ENCODE data around the gene FSD2.
A peak's percentile ranks its signal among the peaks of the same experiment; 100 is the strongest.
"Not testable (repeated sequence)": the region's sequence is repeated elsewhere in the genome, so short reads cannot be mapped to it uniquely, and the experiment has no call there.

FSD2 gene

GRCh38 chr15:82709421-82710207 is 96.3 kb downstream of the FSD2 start, which contains the start of gene AP3B2:
TSS of gene AP3B2 (minus strand) at chr15:82709875. CDS start at chr15:82709706, 169 bp downstream.
- Histone ChIP-seq H3K36me3 (ENCODE audit: insufficient read depth, low read length) (no peaks in the 10 kb centered on the region), H3K4me3 (ENCODE audit: low read depth, low read length, poor library complexity, severe bottlenecking) (peak within 1 kb of the TSS; percentile 69), H3K79me2 (ENCODE audit: insufficient read depth, low read length) (no peaks in the 10 kb centered on the region), H3K27me3 (ENCODE audit: insufficient read depth, low read length) (no peaks in the 10 kb centered on the region), H3K4me1 (ENCODE audit: insufficient read depth, low read length, severe bottlenecking) (peaks cover 4% of the 10 kb centered on the region), H3K9me3 (ENCODE audit: low read length) (no peaks in the 10 kb centered on the region), H3K27ac (ENCODE audit: low read depth, low read length, poor library complexity, severe bottlenecking) (no peak within 1 kb of the TSS), H3K9ac (ENCODE audit: low read length) (peak within 1 kb of the TSS; percentile 37; the same call in 1 of the 2 replicates), H2AFZ (ENCODE audit: low read length) (no peak within 1 kb of the TSS), H3F3A (ENCODE audit: insufficient read depth, low read length) (no peaks in the 10 kb centered on the region), H4K20me1 (ENCODE audit: insufficient read depth, low read length) (no peaks in the 10 kb centered on the region), H3K9me2 (ENCODE audit: low read depth, low read length) (no peaks in the 10 kb centered on the region), H3K4me2 (ENCODE audit: low read length) (peak within 1 kb of the TSS; percentile 86)
- TF ChIP-seq CTCF (IDR thresholded peaks at IDR 0.05; ENCODE audit: low read length) (no peak), EZH2 (IDR thresholded peaks at IDR 0.05; ENCODE audit: borderline replicate concordance, low read length) (no peak)

- H3K27me3 ChIP-seq (ENCODE audit: insufficient read depth, low read length): no peaks in the 10 kb centered on the region
- peak overlapping the region; percentile 69 for H3K4me3 ChIP-seq (ENCODE audit: low read depth, low read length, poor library complexity, severe bottlenecking)
- no peak for TF ChIP-seq EZH2 (IDR thresholded peaks at IDR 0.05; ENCODE audit: borderline replicate concordance, low read length)
- no peak for TF ChIP-seq CTCF (IDR thresholded peaks at IDR 0.05; ENCODE audit: low read length)
- no peaks in the 10 kb centered on the region for H3K9me3 ChIP-seq (ENCODE audit: low read length)
- H3K4me2 ChIP-seq (ENCODE audit: low read length): peak overlapping the region; percentile 86; the same call in 1 of the 2 replicates
- H3K36me3 ChIP-seq (ENCODE audit: insufficient read depth, low read length): no peaks in the 10 kb centered on the region
- H3K4me1 ChIP-seq (ENCODE audit: insufficient read depth, low read length, severe bottlenecking): peaks cover 4% of the 10 kb centered on the region
- no peaks in the 10 kb centered on the region for H4K20me1 ChIP-seq (ENCODE audit: insufficient read depth, low read length)
- H3K9me2 ChIP-seq (ENCODE audit: low read depth, low read length): no peaks in the 10 kb centered on the region
- no peak overlapping the region for H2AFZ ChIP-seq (ENCODE audit: low read length)
- no peaks in the 10 kb centered on the region for H3F3A ChIP-seq (ENCODE audit: insufficient read depth, low read length)
- no peak overlapping the region for H3K27ac ChIP-seq (ENCODE audit: low read depth, low read length, poor library complexity, severe bottlenecking)
- H3K79me2 ChIP-seq (ENCODE audit: insufficient read depth, low read length): no peaks in the 10 kb centered on the region
- H3K9ac ChIP-seq (ENCODE audit: low read length): no peak overlapping the region
Observed at GRCh38 chr15:82709081-82709420, 96.8 kb downstream of the FSD2 start.

GRCh38 chr15:82705856-82706255 is 100.0 kb downstream of the FSD2 start:
- H3K4me3 ChIP-seq (ENCODE audit: low read depth, low read length, poor library complexity, severe bottlenecking); H3K27ac ChIP-seq (ENCODE audit: low read depth, low read length, poor library complexity, severe bottlenecking); H3K79me2 ChIP-seq (ENCODE audit: insufficient read depth, low read length): not testable (repeated sequence)

More at GRCh38 chr15:82705856-82706255, 100.0 kb downstream of the FSD2 start:
- not testable (repeated sequence) for H3K9me2 ChIP-seq (ENCODE audit: low read depth, low read length); H3K36me3 ChIP-seq (ENCODE audit: insufficient read depth, low read length); H3F3A ChIP-seq (ENCODE audit: insufficient read depth, low read length); H3K27me3 ChIP-seq (ENCODE audit: insufficient read depth, low read length); H3K9ac ChIP-seq (ENCODE audit: low read length); H2AFZ ChIP-seq (ENCODE audit: low read length); H3K4me2 ChIP-seq (ENCODE audit: low read length); H3K4me1 ChIP-seq (ENCODE audit: insufficient read depth, low read length, severe bottlenecking); H3K9me3 ChIP-seq (ENCODE audit: low read length); H4K20me1 ChIP-seq (ENCODE audit: insufficient read depth, low read length)
